T-helper 2 cell (primary cell): Measurements from ENCODE around the gene MOB1A.

ENCODE experiments used
- DNase-seq, 5 experiments: peaks; one replicate each; pipeline versions ENCODE4 v3.0.0 to v3.0.0-alpha.2; 2012 to 2022

MOB1A gene

DNA sequence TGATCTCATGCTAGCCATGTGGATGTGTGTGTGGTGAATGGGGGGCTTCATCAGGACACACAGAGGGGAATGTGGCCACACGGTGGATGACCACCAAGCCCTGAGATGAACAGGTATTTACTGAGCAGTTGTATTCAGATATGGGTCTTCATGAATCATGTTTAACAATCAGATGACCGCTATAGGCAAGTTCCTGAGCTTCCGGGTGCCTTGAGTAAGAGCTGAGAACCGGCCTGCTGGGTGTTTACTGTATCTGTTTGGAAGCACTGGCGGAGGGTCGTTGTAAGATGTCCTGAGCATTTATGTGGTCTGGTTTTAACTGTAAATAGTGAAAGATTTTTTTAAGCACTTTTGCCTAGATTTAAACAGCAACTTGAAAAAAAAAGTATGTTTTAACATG is 74.9 kb downstream of the MOB1A start:
- DNase-seq: no peak
